IPS-15b (cell line): ENCODE measurements around the gene MRGPRF.
"Not testable (repeated sequence)": the region's sequence is repeated elsewhere in the genome, so short reads cannot be mapped to it uniquely, and the experiment has no call there.

ENCODE experiments used
- H3K27me3 ChIP-seq: one replicate; pipeline ENCODE4 v1.6.1; 2013; ENCODE audit warnings: low read length; ENCODE audit not compliant: control insufficient read depth, insufficient read depth
- H3K36me3 ChIP-seq: one replicate; pipeline ENCODE4 v1.6.1; 2013; ENCODE audit warnings: low read length; ENCODE audit not compliant: control insufficient read depth, insufficient read depth
- H3K4me1 ChIP-seq: one replicate; pipeline ENCODE4 v1.6.1; 2013; ENCODE audit warnings: mild to moderate bottlenecking, low read length; ENCODE audit not compliant: control insufficient read depth, insufficient read depth
- H3K4me3 ChIP-seq: one replicate; pipeline ENCODE4 v1.5.1; 2013; ENCODE audit warnings: low read depth, low read length
- H3K9ac ChIP-seq: one replicate; pipeline ENCODE4 v1.6.1; 2013; ENCODE audit warnings: low read depth, mild to moderate bottlenecking, low read length
- H3K9me3 ChIP-seq: one replicate; pipeline ENCODE4 v1.6.1; 2013; ENCODE audit warnings: mild to moderate bottlenecking, low read length; ENCODE audit not compliant: control insufficient read depth, insufficient read depth

The MRGPRF gene

DNA sequence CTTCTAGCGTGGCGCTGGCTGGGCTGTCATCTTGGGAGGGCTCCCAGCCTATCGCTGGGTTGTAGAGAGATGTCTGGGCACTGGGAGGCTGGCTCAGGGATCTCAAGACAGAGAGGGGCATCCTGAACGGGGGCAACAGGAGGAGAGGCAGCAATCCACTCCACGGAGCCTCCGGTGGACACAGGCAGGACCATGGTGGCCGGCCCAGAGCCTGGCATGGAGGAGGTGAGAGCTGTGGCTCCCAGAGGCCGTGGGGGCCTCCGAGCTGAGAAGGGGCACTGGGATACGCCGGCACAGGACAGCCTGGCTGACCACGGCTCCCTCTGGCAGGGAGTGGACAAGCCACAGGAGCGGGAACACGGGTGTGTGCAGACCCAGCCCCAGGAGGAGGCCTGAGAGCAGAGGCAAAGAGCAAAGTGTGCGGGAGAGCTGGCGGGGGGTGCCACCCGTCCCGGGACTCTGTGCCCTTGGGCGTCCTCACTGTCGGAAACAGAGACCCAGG is 9.1 kb downstream of the MRGPRF start:
- H3K27me3 ChIP-seq = no peaks in the 10 kb centered on the region
- peaks cover 3% of the 10 kb centered on the region for H3K4me1 ChIP-seq
- H3K4me3 ChIP-seq = no peak overlapping the region
- H3K36me3 ChIP-seq = peaks cover 17% of the 10 kb centered on the region
- H3K9me3 ChIP-seq = no peaks in the 10 kb centered on the region
- no peak overlapping the region for H3K9ac ChIP-seq

- Histone ChIP-seq H3K9me3 (no peaks in the 10 kb centered on the region), H3K4me1 (peaks cover 3% of the 10 kb centered on the region), H3K36me3 (peaks cover 15% of the 10 kb centered on the region), H3K9ac (no peak overlapping the region), H3K27me3 (no peaks in the 10 kb centered on the region), H3K4me3 (no peak overlapping the region)
These were observed 9.7 kb downstream of the MRGPRF start for GRCh38 chr11:69003301-69003865.

GRCh38 chr11:69002570-69003231 is 10.3 kb downstream of the MRGPRF start:
- H3K27me3 ChIP-seq = no peaks in the 10 kb centered on the region
- no peaks in the 10 kb centered on the region for H3K4me1 ChIP-seq
- H3K9ac ChIP-seq = no peak overlapping the region
- no peaks in the 10 kb centered on the region for H3K9me3 ChIP-seq
- H3K36me3 ChIP-seq = peaks cover 10% of the 10 kb centered on the region
- H3K4me3 ChIP-seq = no peak overlapping the region

- Histone ChIP-seq H3K4me3 (no peak overlapping the region), H3K36me3 (peaks cover 10% of the 10 kb centered on the region), H3K9ac (no peak overlapping the region), H3K4me1 (no peaks in the 10 kb centered on the region), H3K9me3 (no peaks in the 10 kb centered on the region), H3K27me3 (no peaks in the 10 kb centered on the region)
These were observed 10.9 kb downstream of the MRGPRF start for GRCh38 chr11:69002110-69002569.

- Histone ChIP-seq H3K4me1 (no peaks in the 10 kb centered on the region), H3K9ac (no peak overlapping the region), H3K4me3 (no peak overlapping the region), H3K27me3 (no peaks in the 10 kb centered on the region), H3K9me3 (no peaks in the 10 kb centered on the region), H3K36me3 (peaks cover 10% of the 10 kb centered on the region)
These were observed 11.6 kb downstream of the MRGPRF start for GRCh38 chr11:69001243-69002081.

- no peaks in the 10 kb centered on the region for H3K9me3 ChIP-seq
- H3K36me3 ChIP-seq = peaks cover 10% of the 10 kb centered on the region
- H3K9ac ChIP-seq = no peak overlapping the region
- H3K4me1 ChIP-seq = no peaks in the 10 kb centered on the region
- no peaks in the 10 kb centered on the region for H3K27me3 ChIP-seq
- H3K4me3 ChIP-seq = no peak overlapping the region
These were observed 12.2 kb downstream of the MRGPRF start for GRCh38 chr11:69000831-69001242.

DNA sequence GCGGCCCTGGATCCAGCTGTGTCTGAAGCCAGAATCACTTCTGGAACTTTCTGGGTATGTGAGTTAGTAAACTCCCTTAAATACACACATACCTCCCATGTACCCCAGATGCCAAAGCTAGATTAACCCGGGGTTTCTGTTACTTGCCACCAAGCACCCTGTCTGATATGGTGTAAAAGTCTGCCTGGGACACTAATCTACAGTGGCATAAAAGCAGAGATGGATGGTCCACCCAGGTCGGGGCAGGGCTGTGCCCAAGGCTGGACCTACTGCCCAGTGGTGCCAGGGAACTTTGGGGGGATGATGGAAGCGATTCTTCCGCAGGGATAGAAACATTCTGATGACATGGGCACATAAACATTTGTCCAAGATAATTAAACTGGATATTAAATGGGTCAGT is 12.7 kb downstream of the MRGPRF start:
- H3K9me3 ChIP-seq = no peaks in the 10 kb centered on the region
- no peak overlapping the region for H3K4me3 ChIP-seq
- peaks cover 9% of the 10 kb centered on the region for H3K36me3 ChIP-seq
- no peaks in the 10 kb centered on the region for H3K4me1 ChIP-seq
- H3K9ac ChIP-seq = no peak overlapping the region
- H3K27me3 ChIP-seq = no peaks in the 10 kb centered on the region

- H3K36me3 ChIP-seq, H3K4me3 ChIP-seq, H3K4me1 ChIP-seq, H3K9me3 ChIP-seq, H3K9ac ChIP-seq, H3K27me3 ChIP-seq: not testable (repeated sequence)
These were observed 13.2 kb downstream of the MRGPRF start for GRCh38 chr11:68999748-69000355.

DNA sequence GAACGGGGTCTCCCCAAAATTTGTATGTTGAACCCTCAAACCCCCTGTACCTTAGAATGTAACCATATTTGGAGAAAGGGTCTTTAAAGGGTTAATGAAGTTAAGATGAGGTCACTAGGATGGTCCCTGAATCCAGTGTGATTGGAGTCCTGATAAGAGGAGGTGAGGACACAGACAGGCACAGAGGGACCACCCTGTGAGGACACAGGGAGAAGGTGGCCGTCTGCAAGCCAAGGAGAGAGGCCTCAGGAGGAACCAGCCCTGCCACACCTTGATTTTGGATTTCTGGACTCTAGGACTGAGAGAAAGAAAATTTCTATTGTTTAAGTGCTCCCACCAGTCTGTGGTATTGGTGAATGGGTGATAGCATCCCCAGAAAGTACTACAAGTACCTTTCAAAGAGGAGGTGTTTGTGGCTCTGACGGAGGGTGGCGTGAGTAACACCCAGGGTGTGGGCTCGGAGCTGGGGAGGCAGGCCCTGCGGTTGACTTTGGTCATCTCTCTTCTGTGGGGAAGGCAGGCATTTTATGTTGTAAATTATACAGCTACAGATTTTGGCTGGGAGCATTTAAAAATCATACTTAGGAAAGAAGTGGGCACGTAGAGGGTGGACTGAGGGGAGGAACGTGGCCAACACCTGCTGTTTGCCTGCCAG is 13.8 kb downstream of the MRGPRF start:
- Histone ChIP-seq H3K27me3 (no peaks in the 10 kb centered on the region), H3K9me3 (no peaks in the 10 kb centered on the region), H3K9ac (no peak overlapping the region), H3K4me3 (no peak overlapping the region), H3K4me1 (no peaks in the 10 kb centered on the region), H3K36me3 (no peaks in the 10 kb centered on the region)

DNA sequence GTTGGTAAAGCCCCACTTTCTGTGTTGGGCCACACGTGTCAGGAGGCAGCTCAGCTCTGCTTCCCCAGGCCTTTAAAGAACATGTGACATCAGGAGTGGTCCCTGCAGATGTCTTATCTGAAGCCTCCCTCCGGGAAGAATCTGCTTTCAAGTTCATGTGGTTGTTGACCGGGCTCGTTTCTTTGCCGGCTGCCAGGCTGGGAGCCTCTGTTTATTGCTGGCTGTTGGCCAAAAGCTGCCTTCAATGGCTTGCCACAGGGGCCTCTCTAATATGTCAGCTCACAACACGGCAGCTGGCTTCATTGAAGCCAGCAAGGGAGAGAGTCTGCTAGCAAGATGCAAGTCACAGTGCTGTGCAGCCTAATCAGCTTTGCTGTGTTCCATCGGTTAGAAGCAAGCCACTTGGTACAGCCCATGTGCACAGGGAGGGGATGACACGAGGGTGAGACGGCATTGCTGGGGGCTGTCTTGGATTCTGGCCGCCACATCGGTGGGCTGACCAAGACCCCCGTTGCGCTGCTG is 14.6 kb downstream of the MRGPRF start:
- Histone ChIP-seq H3K4me3 (no peak overlapping the region), H3K27me3 (no peaks in the 10 kb centered on the region), H3K36me3 (no peaks in the 10 kb centered on the region), H3K9ac (no peak overlapping the region), H3K4me1 (no peaks in the 10 kb centered on the region), H3K9me3 (no peaks in the 10 kb centered on the region)

- Histone ChIP-seq H3K4me1 (no peaks in the 10 kb centered on the region), H3K9me3 (no peaks in the 10 kb centered on the region), H3K27me3 (no peaks in the 10 kb centered on the region)
These were observed 15.1 kb downstream of the MRGPRF start for GRCh38 chr11:68997995-68998348.

More at GRCh38 chr11:68997995-68998348, 15.1 kb downstream of the MRGPRF start:
- Histone ChIP-seq H3K36me3 (no peaks in the 10 kb centered on the region), H3K4me3 (no peak overlapping the region), H3K9ac (no peak overlapping the region)
